HCT116 (cell line): Measurements from ENCODE around the gene FOXC2. TPM values are rescaled to one million over a fixed set of nuclear protein-coding genes. Genes with fewer than 3 reads are reported as not detected.

Experiments
- ATAC-seq: fragments of 200-7000 bp; cut with Tn5 transposase; 2 replicates; pipeline ENCODE4 v1.9.1; 2020; ENCODE audit warnings: mild to moderate bottlenecking, moderate library complexity
- BruUV-seq: library from RNA; stranded (reverse); fragments of 400-500 nt; replicated peaks from 2 replicates; lab custom pipeline; 2021; lab: Mats Ljungman, UMichigan
- CTCF ChIA-PET: fragments of 300-600 bp; sonication (Branson Sonifier 250); formaldehyde crosslinking; loops from one replicate; lab custom pipeline; 2021; ENCODE audit warnings: antibody characterized with exemption; lab: Charles Lee
- POLR2A ChIA-PET: fragments of 300-600, 350-600 bp; sonication (Branson Sonifier 250); formaldehyde crosslinking; loops from one replicate; lab custom pipeline; 2021; ENCODE audit warnings: antibody characterized with exemption; lab: Charles Lee
- RAD21 ChIA-PET, 2 experiments: fragments of 300-600 bp; sonication (Branson Sonifier 250); formaldehyde crosslinking; loops; one replicate each; lab custom pipeline; 2023; ENCODE audit warnings: low total read pairs in 2 of 2; ENCODE audit not compliant: uncharacterized antibody in 2 of 2, unreplicated experiment in 2 of 2, low non-redundant PET in 1 of 2; lab: Charles Lee
- DNase-seq: peaks from one replicate; pipeline ENCODE4 v3.0.0-alpha.2; 2010; ENCODE audit warnings: low read depth, low spot score
- H2AFZ ChIP-seq: fragments of 200-600 bp; shearing (Covaris generic), sonication (generic); 2 replicates; pipeline ENCODE4 v1.6.1; 2017; ENCODE audit warnings: low read depth, mixed run types, mixed read lengths, antibody characterized with exemption, low read length; ENCODE audit not compliant: poor library complexity, severe bottlenecking
- H3K27ac ChIP-seq: 2 replicates; pipeline ENCODE4 v1.5.1; 2012; ENCODE audit warnings: low read depth, low read length
- H3K27me3 ChIP-seq: fragments of 200-600 bp; sonication (generic); 2 replicates; pipeline ENCODE4 v1.6.1; 2016; ENCODE audit warnings: mixed run types, low read length, mixed read lengths; ENCODE audit not compliant: insufficient read depth
- H3K36me3 ChIP-seq, 2 experiments: fragments of 200-500 bp in 1 of 2; fragments of 200-600 bp in 1 of 2; sonication (Bioruptor generic) in 1 of 2; sonication (generic) in 1 of 2; 2 replicates each; pipeline versions ENCODE4 v1.5.1 to v1.6.1; 2014 to 2016; ENCODE audit warnings: low read length in 2 of 2, inconsistent platforms in 1 of 2, mixed read lengths in 1 of 2, mixed run types in 1 of 2; ENCODE audit not compliant: insufficient read depth in 2 of 2, control insufficient read depth in 1 of 2
- H3K4me1 ChIP-seq, 2 experiments: fragments of 200-600 bp in 1 of 2; sonication (generic) in 1 of 2; 2 replicates each; pipeline versions ENCODE4 v1.5.1 to v1.6.1; 2012 to 2017; ENCODE audit warnings: low read length in 2 of 2, inconsistent platforms in 1 of 2, mild to moderate bottlenecking in 1 of 2, mixed read lengths in 1 of 2, mixed run types in 1 of 2, moderate library complexity in 1 of 2; ENCODE audit not compliant: insufficient read depth in 2 of 2, control insufficient read depth in 1 of 2
- H3K4me2 ChIP-seq: fragments of 200-600 bp; sonication (generic); 2 replicates; pipeline ENCODE4 v1.6.1; 2017; ENCODE audit warnings: mixed run types, low read length, mixed read lengths
- H3K4me3 ChIP-seq, 2 experiments: fragments of 200-600 bp in 1 of 2; sonication (generic) in 1 of 2; replicated peaks in 1 of 2; 2 replicates each; pipeline ENCODE4 v1.5.1; 2011 to 2016; ENCODE audit warnings: low read length in 2 of 2, control low read depth in 1 of 2, low read depth in 1 of 2, mild to moderate bottlenecking in 1 of 2, mixed read lengths in 1 of 2, mixed run types in 1 of 2
- H3K79me2 ChIP-seq: fragments of 200-600 bp; sonication (generic); 2 replicates; pipeline ENCODE4 v1.6.1; 2017; ENCODE audit warnings: mild to moderate bottlenecking, mixed run types, low read length, moderate library complexity, mixed read lengths; ENCODE audit not compliant: insufficient read depth
- H3K9ac ChIP-seq: fragments of 200-600 bp; sonication (generic); 2 replicates; pipeline ENCODE4 v1.6.1; 2016; ENCODE audit warnings: low read length, mixed read lengths
- H3K9me2 ChIP-seq: fragments of 200-600 bp; sonication (generic), shearing (Covaris generic); 2 replicates; pipeline ENCODE4 v1.6.1; 2017; ENCODE audit warnings: mixed run types, mild to moderate bottlenecking, moderate library complexity; ENCODE audit not compliant: insufficient read depth
- H3K9me3 ChIP-seq, 2 experiments: fragments of 200-500 bp in 1 of 2; fragments of 200-600 bp in 1 of 2; sonication (Bioruptor generic) in 1 of 2; sonication (generic) in 1 of 2; 2 replicates each; pipeline ENCODE4 v1.6.1; 2014 to 2017; ENCODE audit warnings: low read length in 2 of 2, mixed read lengths in 2 of 2, inconsistent platforms in 1 of 2, low read depth in 1 of 2, mild to moderate bottlenecking in 1 of 2, mixed run types in 1 of 2, moderate library complexity in 1 of 2; ENCODE audit not compliant: control insufficient read depth in 1 of 2, insufficient read depth in 1 of 2
- H4K20me1 ChIP-seq: fragments of 200-600 bp; sonication (generic), shearing (Covaris generic); 2 replicates; pipeline ENCODE4 v1.6.1; 2017; ENCODE audit warnings: mixed run types, mild to moderate bottlenecking, moderate library complexity; ENCODE audit not compliant: insufficient read depth
- CBX3 ChIP-seq: IDR thresholded peaks from 2 replicates; pipeline ENCODE4 v1.6.1; 2012; ENCODE audit warnings: low read depth
- CEBPB ChIP-seq: IDR thresholded peaks from 2 replicates; pipeline ENCODE4 v1.6.1; 2012; ENCODE audit warnings: low read depth
- EGR1 ChIP-seq: IDR thresholded peaks from 2 replicates; pipeline ENCODE4 v1.6.1; 2012; ENCODE audit warnings: low read depth
- ELF1 ChIP-seq: IDR thresholded peaks from 2 replicates; pipeline ENCODE4 v1.6.1; 2012; ENCODE audit warnings: low read depth, borderline replicate concordance
- EZH2 ChIP-seq: fragments of 200-600 bp; sonication (generic); IDR thresholded peaks from 2 replicates; pipeline ENCODE4 v1.6.1; 2017; ENCODE audit warnings: antibody characterized with exemption, mixed run types
- EZH2phosphoT487 ChIP-seq: fragments of 200-600 bp; IDR thresholded peaks from 2 replicates; pipeline ENCODE4 v1.6.1; 2018; ENCODE audit warnings: antibody characterized with exemption, borderline replicate concordance
- FOSL1 ChIP-seq: IDR thresholded peaks from 2 replicates; pipeline ENCODE4 v1.6.1; 2012; ENCODE audit warnings: low read depth
- JUND ChIP-seq: IDR thresholded peaks from 2 replicates; pipeline ENCODE4 v1.6.1; 2012
- POLR2AphosphoS5 ChIP-seq: IDR thresholded peaks from 2 replicates; pipeline ENCODE4 v1.6.1; 2011; ENCODE audit warnings: mild to moderate bottlenecking, low read depth, low read length, moderate library complexity
- RAD21 ChIP-seq: IDR thresholded peaks from 2 replicates; pipeline ENCODE4 v1.6.1; 2012; ENCODE audit warnings: low read depth, mild to moderate bottlenecking
- SIN3A ChIP-seq: IDR thresholded peaks from 2 replicates; pipeline ENCODE4 v1.6.1; 2012; ENCODE audit warnings: low read depth
- SP1 ChIP-seq: IDR thresholded peaks from 2 replicates; pipeline ENCODE4 v1.6.1; 2012; ENCODE audit warnings: low read depth
- SRF ChIP-seq: IDR thresholded peaks from 2 replicates; pipeline ENCODE4 v1.6.1; 2012; ENCODE audit warnings: low read depth
- TCF7L2 ChIP-seq: IDR thresholded peaks from 2 replicates; pipeline ENCODE4 v1.7.0; 2011; ENCODE audit warnings: borderline replicate concordance, inconsistent platforms; ENCODE audit not compliant: insufficient read depth, insufficient read length; ENCODE audit errors: extremely low read depth
- ZFX ChIP-seq: fragments of 450-650 bp; IDR thresholded peaks from 2 replicates; pipeline ENCODE4 v1.6.1; 2017
- ZNF274 ChIP-seq: fragments of 200-500 bp; sonication (Bioruptor generic); IDR thresholded peaks from 2 replicates; pipeline ENCODE4 v1.6.1; 2014; ENCODE audit warnings: mild to moderate bottlenecking, low read depth, low read length, inconsistent platforms
- intact Hi-C: fragments of 100-400 bp; cut with micrococcal nuclease; formaldehyde crosslinking; loops from 2 replicates; pipeline ENCODE4 v1.10.0; 2022
- total RNA-seq: library from RNA; stranded (reverse); gene quantifications from one replicate; pipeline ENCODE4 v1.2.1, GENCODE V29; 2021; ENCODE audit not compliant: unreplicated experiment
- TF ChIP-seq, protein P1 (sequence below): IDR thresholded peaks from 2 replicates; pipeline ENCODE4 v1.6.1; 2012
- TF ChIP-seq, protein P2 (sequence below): IDR thresholded peaks from 2 replicates; pipeline ENCODE4 v1.6.1; 2012
- TF ChIP-seq, protein P3 (sequence below): IDR thresholded peaks from 2 replicates; pipeline ENCODE4 v1.6.1; 2012; ENCODE audit warnings: low read depth
- TF ChIP-seq, protein P4 (sequence below): IDR thresholded peaks from 2 replicates; pipeline ENCODE4 v1.6.1; 2011; ENCODE audit warnings: mild to moderate bottlenecking, low read length, moderate library complexity; ENCODE audit not compliant: insufficient replicate concordance; ENCODE audit errors: extremely low read depth

FOXC2 gene
- total RNA-seq, 1 experiment from 2014 or later: 0.22 TPM

DNA sequence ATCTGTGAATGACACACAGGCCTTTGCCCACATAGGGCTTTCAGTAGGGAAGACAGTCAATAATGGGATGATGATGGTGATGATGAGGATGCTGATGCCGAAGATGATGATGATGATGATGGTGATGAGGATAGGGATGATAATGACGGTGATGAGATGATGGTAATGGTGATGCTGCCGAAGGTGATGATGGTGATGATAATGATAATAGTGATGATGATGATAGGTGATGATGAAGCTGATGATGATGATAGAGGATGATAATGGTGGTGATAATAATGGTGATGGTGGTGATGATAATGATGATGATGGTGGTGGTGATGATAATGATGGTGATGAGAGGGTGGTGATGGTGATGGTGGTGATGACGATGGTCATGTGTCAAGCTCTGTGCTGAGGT is 24.6 kb downstream of the FOXC2 start:
- no peak for ATAC-seq
- no TSS peak for BruUV-seq
- H3K9me2 ChIP-seq: no peaks in the 10 kb centered on the region
- H3K36me3 ChIP-seq: no peaks in the 10 kb centered on the region
- no peaks in the 10 kb centered on the region for H3K9me3 ChIP-seq
- H2AFZ ChIP-seq: no peak overlapping the region
- intact Hi-C loops: no loop called here
- ChIA-PET RAD21 (no interaction called here), CTCF (no interaction called here), POLR2A (no interaction called here)
- H3K4me3 ChIP-seq: no peak overlapping the region
- DNase-seq: no peak
- no peaks in the 10 kb centered on the region for H3K4me1 ChIP-seq
- H3K27me3 ChIP-seq: peaks cover 61% of the 10 kb centered on the region
- no peak overlapping the region for H3K4me2 ChIP-seq
- H4K20me1 ChIP-seq: no peaks in the 10 kb centered on the region
- no peaks in the 10 kb centered on the region for H3K79me2 ChIP-seq
- no peak overlapping the region for H3K27ac ChIP-seq
- TF ChIP-seq FOSL1 (no peak), TCF7L2 (no peak), ZNF274 (no peak), JUND (no peak), POLR2AphosphoS5 (no peak), ELF1 (no peak), ZFX (no peak), RAD21 (no peak), SP1 (no peak), CEBPB (no peak), EZH2phosphoT487 (no peak), SRF (no peak), CBX3 (no peak), SIN3A (no peak), EGR1 (no peak), EZH2 (no peak)
- TF ChIP-seq, protein P1, sequence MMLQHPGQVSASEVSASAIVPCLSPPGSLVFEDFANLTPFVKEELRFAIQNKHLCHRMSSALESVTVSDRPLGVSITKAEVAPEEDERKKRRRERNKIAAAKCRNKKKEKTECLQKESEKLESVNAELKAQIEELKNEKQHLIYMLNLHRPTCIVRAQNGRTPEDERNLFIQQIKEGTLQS: no peak
- TF ChIP-seq, protein P2, sequence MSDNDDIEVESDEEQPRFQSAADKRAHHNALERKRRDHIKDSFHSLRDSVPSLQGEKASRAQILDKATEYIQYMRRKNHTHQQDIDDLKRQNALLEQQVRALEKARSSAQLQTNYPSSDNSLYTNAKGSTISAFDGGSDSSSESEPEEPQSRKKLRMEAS: no peak
- TF ChIP-seq, protein P3, sequence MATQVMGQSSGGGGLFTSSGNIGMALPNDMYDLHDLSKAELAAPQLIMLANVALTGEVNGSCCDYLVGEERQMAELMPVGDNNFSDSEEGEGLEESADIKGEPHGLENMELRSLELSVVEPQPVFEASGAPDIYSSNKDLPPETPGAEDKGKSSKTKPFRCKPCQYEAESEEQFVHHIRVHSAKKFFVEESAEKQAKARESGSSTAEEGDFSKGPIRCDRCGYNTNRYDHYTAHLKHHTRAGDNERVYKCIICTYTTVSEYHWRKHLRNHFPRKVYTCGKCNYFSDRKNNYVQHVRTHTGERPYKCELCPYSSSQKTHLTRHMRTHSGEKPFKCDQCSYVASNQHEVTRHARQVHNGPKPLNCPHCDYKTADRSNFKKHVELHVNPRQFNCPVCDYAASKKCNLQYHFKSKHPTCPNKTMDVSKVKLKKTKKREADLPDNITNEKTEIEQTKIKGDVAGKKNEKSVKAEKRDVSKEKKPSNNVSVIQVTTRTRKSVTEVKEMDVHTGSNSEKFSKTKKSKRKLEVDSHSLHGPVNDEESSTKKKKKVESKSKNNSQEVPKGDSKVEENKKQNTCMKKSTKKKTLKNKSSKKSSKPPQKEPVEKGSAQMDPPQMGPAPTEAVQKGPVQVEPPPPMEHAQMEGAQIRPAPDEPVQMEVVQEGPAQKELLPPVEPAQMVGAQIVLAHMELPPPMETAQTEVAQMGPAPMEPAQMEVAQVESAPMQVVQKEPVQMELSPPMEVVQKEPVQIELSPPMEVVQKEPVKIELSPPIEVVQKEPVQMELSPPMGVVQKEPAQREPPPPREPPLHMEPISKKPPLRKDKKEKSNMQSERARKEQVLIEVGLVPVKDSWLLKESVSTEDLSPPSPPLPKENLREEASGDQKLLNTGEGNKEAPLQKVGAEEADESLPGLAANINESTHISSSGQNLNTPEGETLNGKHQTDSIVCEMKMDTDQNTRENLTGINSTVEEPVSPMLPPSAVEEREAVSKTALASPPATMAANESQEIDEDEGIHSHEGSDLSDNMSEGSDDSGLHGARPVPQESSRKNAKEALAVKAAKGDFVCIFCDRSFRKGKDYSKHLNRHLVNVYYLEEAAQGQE: no peak
- TF ChIP-seq, protein P4, sequence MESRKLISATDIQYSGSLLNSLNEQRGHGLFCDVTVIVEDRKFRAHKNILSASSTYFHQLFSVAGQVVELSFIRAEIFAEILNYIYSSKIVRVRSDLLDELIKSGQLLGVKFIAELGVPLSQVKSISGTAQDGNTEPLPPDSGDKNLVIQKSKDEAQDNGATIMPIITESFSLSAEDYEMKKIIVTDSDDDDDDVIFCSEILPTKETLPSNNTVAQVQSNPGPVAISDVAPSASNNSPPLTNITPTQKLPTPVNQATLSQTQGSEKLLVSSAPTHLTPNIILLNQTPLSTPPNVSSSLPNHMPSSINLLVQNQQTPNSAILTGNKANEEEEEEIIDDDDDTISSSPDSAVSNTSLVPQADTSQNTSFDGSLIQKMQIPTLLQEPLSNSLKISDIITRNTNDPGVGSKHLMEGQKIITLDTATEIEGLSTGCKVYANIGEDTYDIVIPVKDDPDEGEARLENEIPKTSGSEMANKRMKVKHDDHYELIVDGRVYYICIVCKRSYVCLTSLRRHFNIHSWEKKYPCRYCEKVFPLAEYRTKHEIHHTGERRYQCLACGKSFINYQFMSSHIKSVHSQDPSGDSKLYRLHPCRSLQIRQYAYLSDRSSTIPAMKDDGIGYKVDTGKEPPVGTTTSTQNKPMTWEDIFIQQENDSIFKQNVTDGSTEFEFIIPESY: no peak
- TF ChIP-seq, all 23 proteins: peak for 0
- H3K9ac ChIP-seq: no peak overlapping the region
